Loucy (cell line): ENCODE measurements around the gene ZNF341.

Experiments
- H2AFZ ChIP-seq: fragments of 200-600 bp; sonication (generic); 2 replicates; pipeline ENCODE4 v1.6.0; 2016; ENCODE audit warnings: antibody characterized with exemption, mild to moderate bottlenecking, low read length, moderate library complexity
- H3F3A ChIP-seq: fragments of 200-600 bp; 2 replicates; pipeline ENCODE4 v1.6.0; 2016; ENCODE audit warnings: antibody characterized with exemption, low read depth, mild to moderate bottlenecking
- H3K27me3 ChIP-seq: fragments of 200-600 bp; sonication (generic); 2 replicates; pipeline ENCODE4 v1.6.1; 2014; ENCODE audit warnings: low read length, mild to moderate bottlenecking; ENCODE audit not compliant: insufficient read depth, poor library complexity, severe bottlenecking
- H3K36me3 ChIP-seq: fragments of 200-600 bp; sonication (generic); 2 replicates; pipeline ENCODE4 v1.6.1; 2016; ENCODE audit warnings: low read length; ENCODE audit not compliant: insufficient read depth
- H3K4me1 ChIP-seq: fragments of 200-600 bp; sonication (generic); 2 replicates; pipeline ENCODE4 v1.5.1; 2014; ENCODE audit warnings: low read length, mild to moderate bottlenecking; ENCODE audit not compliant: insufficient read depth, poor library complexity, severe bottlenecking
- H3K4me2 ChIP-seq: fragments of 200-600 bp; sonication (generic); 2 replicates; pipeline ENCODE4 v1.6.0; 2014; ENCODE audit warnings: antibody characterized with exemption, low read length, low read depth, mild to moderate bottlenecking; ENCODE audit not compliant: poor library complexity, severe bottlenecking
- H3K4me3 ChIP-seq: fragments of 200-600 bp; sonication (generic); 2 replicates; pipeline ENCODE4 v1.5.1; 2014; ENCODE audit warnings: low read length, mild to moderate bottlenecking, mixed read lengths; ENCODE audit not compliant: poor library complexity, severe bottlenecking
- H3K79me2 ChIP-seq: fragments of 200-600 bp; sonication (generic); 2 replicates; pipeline ENCODE4 v1.6.1; 2014; ENCODE audit warnings: low read length; ENCODE audit not compliant: insufficient read depth
- H3K9ac ChIP-seq: fragments of 200-600 bp; sonication (generic); 2 replicates; pipeline ENCODE4 v1.6.0; 2014; ENCODE audit warnings: mild to moderate bottlenecking, low read depth, low read length, moderate library complexity; ENCODE audit not compliant: poor library complexity, severe bottlenecking
- H3K9me2 ChIP-seq: fragments of 200-600 bp; sonication (generic); replicated peaks from 2 replicates; pipeline ENCODE4 v1.6.1; 2016; ENCODE audit warnings: low read depth, low read length, mixed read lengths
- H3K9me3 ChIP-seq: fragments of 200-600 bp; sonication (generic); 2 replicates; pipeline ENCODE4 v1.6.1; 2014; ENCODE audit warnings: mild to moderate bottlenecking, antibody characterized with exemption, low read length, low read depth; ENCODE audit not compliant: insufficient read depth
- H4K20me1 ChIP-seq: fragments of 200-600 bp; sonication (generic); 2 replicates; pipeline ENCODE4 v1.6.0; 2014; ENCODE audit warnings: antibody characterized with exemption, low read length, mild to moderate bottlenecking; ENCODE audit not compliant: insufficient read depth, poor library complexity, severe bottlenecking
- CTCF ChIP-seq: fragments of 200-600 bp; sonication (generic); conservative IDR thresholded peaks from 2 replicates; pipeline ENCODE4 v1.5.1; 2014; ENCODE audit warnings: mild to moderate bottlenecking, antibody characterized with exemption, low read length
- EZH2phosphoT487 ChIP-seq: fragments of 200-600 bp; IDR thresholded peaks from 2 replicates; pipeline ENCODE4 v1.6.1; 2018; ENCODE audit warnings: antibody characterized with exemption, mild to moderate bottlenecking, moderate library complexity, borderline replicate concordance

ZNF341 gene

GRCh38 chr20:33725607-33726264, 6.1 kb upstream of the ZNF341 start:
- Histone ChIP-seq H3K4me3 (no peak overlapping the region), H3K27me3 (no peaks in the 10 kb centered on the region), H4K20me1 (no peaks in the 10 kb centered on the region), H3K9me2 (no peaks in the 10 kb centered on the region), H3K36me3 (no peaks in the 10 kb centered on the region), H3F3A (no peaks in the 10 kb centered on the region), H3K79me2 (no peaks in the 10 kb centered on the region), H3K4me2 (no peak overlapping the region), H2AFZ (no peak overlapping the region), H3K4me1 (no peaks in the 10 kb centered on the region), H3K9me3 (no peaks in the 10 kb centered on the region), H3K9ac (no peak overlapping the region)
- TF ChIP-seq EZH2phosphoT487 (no peak), CTCF (no peak)

GRCh38 chr20:33727115-33727479, 4.7 kb upstream of the ZNF341 start:
- H3K4me1 ChIP-seq = peaks cover 5% of the 10 kb centered on the region
- no peaks in the 10 kb centered on the region for H3K36me3 ChIP-seq
- no peaks in the 10 kb centered on the region for H3K9me3 ChIP-seq
- no peaks in the 10 kb centered on the region for H3K27me3 ChIP-seq
- H3K79me2 ChIP-seq = no peaks in the 10 kb centered on the region
- no peaks in the 10 kb centered on the region for H3K9me2 ChIP-seq
- H2AFZ ChIP-seq = no peak overlapping the region
- no peak overlapping the region for H3K9ac ChIP-seq
- H3F3A ChIP-seq = no peaks in the 10 kb centered on the region
- no peak overlapping the region for H3K4me2 ChIP-seq
- H4K20me1 ChIP-seq = no peaks in the 10 kb centered on the region
- TF ChIP-seq EZH2phosphoT487 (no peak), CTCF (no peak)
- no peak overlapping the region for H3K4me3 ChIP-seq

DNA sequence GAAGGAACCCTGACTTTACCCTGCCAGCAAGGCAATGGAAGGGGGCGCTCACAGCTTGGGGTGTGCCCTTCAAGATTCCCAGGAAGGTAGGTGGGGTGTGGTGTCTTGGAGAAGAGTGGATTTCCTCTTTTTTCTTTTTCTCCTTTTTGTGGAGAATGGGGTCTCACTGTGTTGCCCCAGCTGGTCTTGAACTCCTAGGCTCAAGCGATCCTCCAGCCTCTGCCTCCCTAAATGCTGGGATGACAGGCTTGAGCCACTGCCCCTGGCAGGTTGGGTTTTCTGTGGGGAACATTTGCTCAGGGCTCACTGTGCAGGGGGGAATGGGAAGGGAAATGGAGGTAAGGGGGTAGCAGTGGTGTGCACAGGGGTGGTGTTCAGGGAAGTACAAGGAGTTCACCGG, 4.0 kb upstream of the ZNF341 start:
- Histone ChIP-seq H4K20me1 (no peaks in the 10 kb centered on the region), H3K9ac (no peak overlapping the region), H3K9me3 (no peaks in the 10 kb centered on the region), H3K4me3 (no peak overlapping the region), H3F3A (no peaks in the 10 kb centered on the region), H3K9me2 (no peaks in the 10 kb centered on the region), H3K27me3 (no peaks in the 10 kb centered on the region), H3K4me1 (peaks cover 5% of the 10 kb centered on the region), H3K79me2 (no peaks in the 10 kb centered on the region), H3K36me3 (no peaks in the 10 kb centered on the region), H2AFZ (no peak overlapping the region), H3K4me2 (no peak overlapping the region)
- TF ChIP-seq CTCF = no peak
- TF ChIP-seq EZH2phosphoT487 = no peak
